ENCODE data around the gene RRP15.

The RRP15 gene

GRCh38 chr1:218365226-218365999 is 80.3 kb downstream of the RRP15 start:
- Histone ChIP-seq H3K27ac (ENCODE audit: low read depth, low read length) (no peak overlapping the region), H3K9ac (ENCODE audit: low read length) (no peak overlapping the region), H3K4me3 (ENCODE audit: low read depth in 1 of 2, low read length in 2 of 2) (no peak overlapping the region), H3K4me1 (ENCODE audit: insufficient read depth, low read length) (peaks cover 64% of the 10 kb centered on the region), H3K27me3 (ENCODE audit: control insufficient read depth in 1 of 2, insufficient read depth in 2 of 2, low read length in 2 of 2) (no peaks in the 10 kb centered on the region), H3K9me3 (ENCODE audit: low read length) (no peaks in the 10 kb centered on the region), H3K36me3 (ENCODE audit: insufficient read depth, low read length) (no peaks in the 10 kb centered on the region)

- H3K27me3 ChIP-seq (ENCODE audit: control insufficient read depth in 1 of 2, insufficient read depth in 2 of 2, low read length in 2 of 2): no peaks in the 10 kb centered on the region
- no peak overlapping the region for H3K4me3 ChIP-seq (ENCODE audit: low read depth in 1 of 2, low read length in 2 of 2)
- H3K4me1 ChIP-seq (ENCODE audit: insufficient read depth, low read length): peaks cover 63% of the 10 kb centered on the region
- no peaks in the 10 kb centered on the region for H3K36me3 ChIP-seq (ENCODE audit: insufficient read depth, low read length)
- H3K27ac ChIP-seq (ENCODE audit: low read depth, low read length): no peak overlapping the region
- H3K9ac ChIP-seq (ENCODE audit: low read length): no peak overlapping the region
- H3K9me3 ChIP-seq (ENCODE audit: low read length): no peaks in the 10 kb centered on the region
Measured at GRCh38 chr1:218366322-218367052, 81.4 kb downstream of the RRP15 start.

GRCh38 chr1:218367118-218367517 is 82.0 kb downstream of the RRP15 start:
- no peaks in the 10 kb centered on the region for H3K9me3 ChIP-seq (ENCODE audit: low read length)
- H3K9ac ChIP-seq (ENCODE audit: low read length): no peak overlapping the region
- H3K27ac ChIP-seq (ENCODE audit: low read depth, low read length): no peak overlapping the region
- no peak overlapping the region for H3K4me3 ChIP-seq (ENCODE audit: low read depth in 1 of 2, low read length in 2 of 2)
- H3K36me3 ChIP-seq (ENCODE audit: insufficient read depth, low read length): no peaks in the 10 kb centered on the region
- no peaks in the 10 kb centered on the region for H3K27me3 ChIP-seq (ENCODE audit: control insufficient read depth in 1 of 2, insufficient read depth in 2 of 2, low read length in 2 of 2)
- H3K4me1 ChIP-seq (ENCODE audit: insufficient read depth, low read length): peaks cover 62% of the 10 kb centered on the region

GRCh38 chr1:218368686-218369085 is 83.6 kb downstream of the RRP15 start:
- Histone ChIP-seq H3K27me3 (ENCODE audit: control insufficient read depth in 1 of 2, insufficient read depth in 2 of 2, low read length in 2 of 2) (no peaks in the 10 kb centered on the region), H3K36me3 (ENCODE audit: insufficient read depth, low read length) (no peaks in the 10 kb centered on the region), H3K4me1 (ENCODE audit: insufficient read depth, low read length) (peaks cover 51% of the 10 kb centered on the region), H3K9me3 (ENCODE audit: low read length) (no peaks in the 10 kb centered on the region), H3K9ac (ENCODE audit: low read length) (no peak overlapping the region), H3K27ac (ENCODE audit: low read depth, low read length) (no peak overlapping the region), H3K4me3 (ENCODE audit: low read depth in 1 of 2, low read length in 2 of 2) (no peak overlapping the region)

GRCh38 chr1:218369688-218370511 is 84.8 kb downstream of the RRP15 start:
- Histone ChIP-seq H3K4me1 (ENCODE audit: insufficient read depth, low read length) (peaks cover 52% of the 10 kb centered on the region), H3K9ac (ENCODE audit: low read length) (no peak overlapping the region), H3K36me3 (ENCODE audit: insufficient read depth, low read length) (no peaks in the 10 kb centered on the region), H3K27me3 (ENCODE audit: control insufficient read depth in 1 of 2, insufficient read depth in 2 of 2, low read length in 2 of 2) (no peaks in the 10 kb centered on the region), H3K9me3 (ENCODE audit: low read length) (no peaks in the 10 kb centered on the region), H3K4me3 (ENCODE audit: low read depth in 1 of 2, low read length in 2 of 2) (no peak overlapping the region), H3K27ac (ENCODE audit: low read depth, low read length) (no peak overlapping the region)

- no peaks in the 10 kb centered on the region for H3K9me3 ChIP-seq (ENCODE audit: low read length)
- H3K4me1 ChIP-seq (ENCODE audit: insufficient read depth, low read length): peaks cover 39% of the 10 kb centered on the region
- H3K9ac ChIP-seq (ENCODE audit: low read length): no peak overlapping the region
- no peak overlapping the region for H3K27ac ChIP-seq (ENCODE audit: low read depth, low read length)
- no peak overlapping the region for H3K4me3 ChIP-seq (ENCODE audit: low read depth in 1 of 2, low read length in 2 of 2)
- no peaks in the 10 kb centered on the region for H3K27me3 ChIP-seq (ENCODE audit: control insufficient read depth in 1 of 2, insufficient read depth in 2 of 2, low read length in 2 of 2)
- no peaks in the 10 kb centered on the region for H3K36me3 ChIP-seq (ENCODE audit: insufficient read depth, low read length)
Measured at GRCh38 chr1:218371927-218372672, 87.0 kb downstream of the RRP15 start.

GRCh38 chr1:218374401-218375353 is 89.6 kb downstream of the RRP15 start:
- Histone ChIP-seq H3K27me3 (ENCODE audit: control insufficient read depth in 1 of 2, insufficient read depth in 2 of 2, low read length in 2 of 2) (no peaks in the 10 kb centered on the region), H3K4me1 (ENCODE audit: insufficient read depth, low read length) (peaks cover 29% of the 10 kb centered on the region), H3K9ac (ENCODE audit: low read length) (no peak overlapping the region), H3K4me3 (ENCODE audit: low read depth in 1 of 2, low read length in 2 of 2) (peak overlapping the region in 1 of 2 donors; percentile 22), H3K9me3 (ENCODE audit: low read length) (no peaks in the 10 kb centered on the region), H3K27ac (ENCODE audit: low read depth, low read length) (peak overlapping the region; percentile 7), H3K36me3 (ENCODE audit: insufficient read depth, low read length) (no peaks in the 10 kb centered on the region)

- no peaks in the 10 kb centered on the region for H3K36me3 ChIP-seq (ENCODE audit: insufficient read depth, low read length)
- no peaks in the 10 kb centered on the region for H3K9me3 ChIP-seq (ENCODE audit: low read length)
- peaks cover 29% of the 10 kb centered on the region for H3K4me1 ChIP-seq (ENCODE audit: insufficient read depth, low read length)
- no peaks in the 10 kb centered on the region for H3K27me3 ChIP-seq (ENCODE audit: control insufficient read depth in 1 of 2, insufficient read depth in 2 of 2, low read length in 2 of 2)
- no peak overlapping the region for H3K27ac ChIP-seq (ENCODE audit: low read depth, low read length)
- no peak overlapping the region for H3K4me3 ChIP-seq (ENCODE audit: low read depth in 1 of 2, low read length in 2 of 2)
- H3K9ac ChIP-seq (ENCODE audit: low read length): no peak overlapping the region
Measured at GRCh38 chr1:218376722-218377121, 91.6 kb downstream of the RRP15 start.

GRCh38 chr1:218377143-218377660 is 92.1 kb downstream of the RRP15 start:
- Histone ChIP-seq H3K4me3 (ENCODE audit: low read depth in 1 of 2, low read length in 2 of 2) (no peak overlapping the region), H3K9me3 (ENCODE audit: low read length) (no peaks in the 10 kb centered on the region), H3K9ac (ENCODE audit: low read length) (no peak overlapping the region), H3K4me1 (ENCODE audit: insufficient read depth, low read length) (peaks cover 27% of the 10 kb centered on the region), H3K36me3 (ENCODE audit: insufficient read depth, low read length) (no peaks in the 10 kb centered on the region), H3K27ac (ENCODE audit: low read depth, low read length) (no peak overlapping the region), H3K27me3 (ENCODE audit: control insufficient read depth in 1 of 2, insufficient read depth in 2 of 2, low read length in 2 of 2) (no peaks in the 10 kb centered on the region)
